HL-60 (cell line): ENCODE data around the gene PNLIPRP3.

ENCODE experiments used
- DNase-seq, 2 experiments: peaks; one replicate each; pipeline ENCODE4 v3.0.0-alpha.2; 2010 to 2020; ENCODE audit warnings: low read depth in 1 of 2, low spot score in 1 of 2
- H3K27ac ChIP-seq: fragments of 250-450 bp; sonication (Bioruptor Pico); replicated peaks from 2 replicates; pipeline ENCODE4 v1.5.1; 2020; ENCODE audit warnings: mild to moderate bottlenecking, moderate library complexity
- H3K27me3 ChIP-seq: fragments of 250-450 bp; sonication (Bioruptor Pico); 2 replicates; pipeline ENCODE4 v1.5.1; 2021; ENCODE audit warnings: mild to moderate bottlenecking, moderate library complexity; ENCODE audit not compliant: insufficient read depth, poor library complexity, severe bottlenecking
- H3K4me3 ChIP-seq: replicated peaks from 2 replicates; pipeline ENCODE4 v1.5.1; 2011; ENCODE audit warnings: mild to moderate bottlenecking, control low read depth, low read length; ENCODE audit not compliant: insufficient read depth
- CTCF ChIP-seq: IDR thresholded peaks from one replicate; pipeline ENCODE4 v1.5.1; 2011; ENCODE audit warnings: low read length, control low read depth, inconsistent platforms; ENCODE audit not compliant: insufficient read depth
- GABPA ChIP-seq: IDR thresholded peaks from 2 replicates; pipeline ENCODE4 v1.6.1; 2012; ENCODE audit warnings: low read depth
- POLR2AphosphoS5 ChIP-seq: IDR thresholded peaks from 2 replicates; pipeline ENCODE4 v1.6.1; 2012; ENCODE audit warnings: low read depth
- REST ChIP-seq: IDR thresholded peaks from 2 replicates; pipeline ENCODE4 v1.6.1; 2012; ENCODE audit warnings: low read depth; ENCODE audit not compliant: insufficient replicate concordance
- SPI1 ChIP-seq: IDR thresholded peaks from 2 replicates; pipeline ENCODE4 v1.6.1; 2012; ENCODE audit warnings: low read depth, mild to moderate bottlenecking, borderline replicate concordance

The PNLIPRP3 gene

GRCh38 chr10:116444527-116445142, 17.0 kb downstream of the PNLIPRP3 start:
- Histone ChIP-seq H3K27ac (no peak overlapping the region), H3K4me3 (no peak overlapping the region), H3K27me3 (no peaks in the 10 kb centered on the region)
- peak in 1 of 2 experiments; percentile 4 for DNase-seq
- TF ChIP-seq SPI1: no peak
- TF ChIP-seq CTCF: peak; percentile 58

- TF ChIP-seq POLR2AphosphoS5 (no peak), CTCF (no peak), SPI1 (no peak), REST (no peak), GABPA (no peak)
- no peak for DNase-seq
These were observed 23.2 kb downstream of the PNLIPRP3 start for GRCh38 chr10:116450861-116451260.

GRCh38 chr10:116451711-116452337, 24.2 kb downstream of the PNLIPRP3 start:
- no peak overlapping the region for H3K4me3 ChIP-seq
- no peak for DNase-seq
- no peaks in the 10 kb centered on the region for H3K27me3 ChIP-seq
- no peak for TF ChIP-seq GABPA
- no peak for TF ChIP-seq SPI1
- no peak for TF ChIP-seq CTCF
- no peak for TF ChIP-seq REST
- no peak for TF ChIP-seq POLR2AphosphoS5
- H3K27ac ChIP-seq: no peak overlapping the region

More at GRCh38 chr10:116450861-116451260, 23.2 kb downstream of the PNLIPRP3 start:
- no peaks in the 10 kb centered on the region for H3K27me3 ChIP-seq
- no peak overlapping the region for H3K4me3 ChIP-seq
- H3K27ac ChIP-seq: no peak overlapping the region

GRCh38 chr10:116452338-116452720, 24.7 kb downstream of the PNLIPRP3 start:
- no peak for DNase-seq
- Histone ChIP-seq H3K27me3 (no peaks in the 10 kb centered on the region), H3K4me3 (no peak overlapping the region), H3K27ac (no peak overlapping the region)
- no peak for TF ChIP-seq GABPA
- no peak for TF ChIP-seq POLR2AphosphoS5
- no peak for TF ChIP-seq SPI1
- no peak for TF ChIP-seq REST
- TF ChIP-seq CTCF: no peak
